Measurements from ENCODE around the gene YY1AP1.

GRCh38 chr1:155622191-155622590, 66.4 kb downstream of the YY1AP1 start:
- TF ChIP-seq CTCF (IDR thresholded peaks at IDR 0.05; ENCODE audit: extremely low read depth in 1 of 2, insufficient read depth in 1 of 2, low read depth in 1 of 2, low read length in 2 of 2) (no peak), EZH2 (IDR thresholded peaks at IDR 0.05; ENCODE audit: borderline replicate concordance, low read depth, low read length, severe bottlenecking) (no peak), POLR2A (IDR thresholded peaks at IDR 0.05; ENCODE audit: low read depth, low read length) (no peak), POLR2AphosphoS5 (IDR thresholded peaks at IDR 0.05; ENCODE audit: insufficient read depth, low read depth, low read length) (no peak)

Measured in endothelial cell of umbilical vein (primary cell).